HFF-Myc (cell line): ENCODE data around the gene BCAS3.

Experiments
- DNase-seq: peaks from one replicate; pipeline ENCODE4 v3.0.0-alpha.2; 2011; ENCODE audit warnings: low read depth; ENCODE audit errors: extremely low read depth
- H3K4me3 ChIP-seq: replicated peaks from 2 replicates; pipeline ENCODE4 v1.5.1; 2011; ENCODE audit warnings: low read depth, mild to moderate bottlenecking, control low read depth, low read length
- CTCF ChIP-seq: IDR thresholded peaks from 2 replicates; pipeline ENCODE4 v1.5.1; 2012; ENCODE audit warnings: mild to moderate bottlenecking, low read depth, low read length, control low read depth; ENCODE audit errors: missing control alignments

The BCAS3 gene

GRCh38 chr17:60695960-60696359 lies 18.3 kb downstream of the BCAS3 start:
- no peak for TF ChIP-seq CTCF
- H3K4me3 ChIP-seq, result no peak overlapping the region
- no peak for DNase-seq

- H3K4me3 ChIP-seq, result no peak overlapping the region
- TF ChIP-seq CTCF, result no peak
- DNase-seq, result no peak
These were observed 21.4 kb downstream of the BCAS3 start for GRCh38 chr17:60699090-60699489.

GRCh38 chr17:60704170-60704569 lies 26.5 kb downstream of the BCAS3 start:
- TF ChIP-seq CTCF, result no peak
- no peak for DNase-seq
- H3K4me3 ChIP-seq, result no peak overlapping the region

GRCh38 chr17:60712675-60713074 lies 35.0 kb downstream of the BCAS3 start:
- no peak for DNase-seq
- no peak overlapping the region for H3K4me3 ChIP-seq
- TF ChIP-seq CTCF, result no peak

GRCh38 chr17:60713608-60714007 lies 36.0 kb downstream of the BCAS3 start:
- TF ChIP-seq CTCF, result no peak
- no peak overlapping the region for H3K4me3 ChIP-seq
- no peak for DNase-seq

- TF ChIP-seq CTCF, result no peak
- no peak overlapping the region for H3K4me3 ChIP-seq
- DNase-seq, result no peak
These were observed 39.1 kb downstream of the BCAS3 start for GRCh38 chr17:60716766-60717165.

GRCh38 chr17:60717814-60718213 lies 40.2 kb downstream of the BCAS3 start:
- no peak for DNase-seq
- no peak for TF ChIP-seq CTCF
- H3K4me3 ChIP-seq, result no peak overlapping the region
